Fibroblast of gingiva (primary cell): ENCODE measurements around the gene RARA.
"Not testable (repeated sequence)": the region's sequence is repeated elsewhere in the genome, so short reads cannot be mapped to it uniquely, and the experiment has no call there.

Experiments
- DNase-seq: peaks from one replicate; pipeline ENCODE4 v3.0.0-alpha.2; 2011; ENCODE audit warnings: low read depth

Gene RARA

DNA sequence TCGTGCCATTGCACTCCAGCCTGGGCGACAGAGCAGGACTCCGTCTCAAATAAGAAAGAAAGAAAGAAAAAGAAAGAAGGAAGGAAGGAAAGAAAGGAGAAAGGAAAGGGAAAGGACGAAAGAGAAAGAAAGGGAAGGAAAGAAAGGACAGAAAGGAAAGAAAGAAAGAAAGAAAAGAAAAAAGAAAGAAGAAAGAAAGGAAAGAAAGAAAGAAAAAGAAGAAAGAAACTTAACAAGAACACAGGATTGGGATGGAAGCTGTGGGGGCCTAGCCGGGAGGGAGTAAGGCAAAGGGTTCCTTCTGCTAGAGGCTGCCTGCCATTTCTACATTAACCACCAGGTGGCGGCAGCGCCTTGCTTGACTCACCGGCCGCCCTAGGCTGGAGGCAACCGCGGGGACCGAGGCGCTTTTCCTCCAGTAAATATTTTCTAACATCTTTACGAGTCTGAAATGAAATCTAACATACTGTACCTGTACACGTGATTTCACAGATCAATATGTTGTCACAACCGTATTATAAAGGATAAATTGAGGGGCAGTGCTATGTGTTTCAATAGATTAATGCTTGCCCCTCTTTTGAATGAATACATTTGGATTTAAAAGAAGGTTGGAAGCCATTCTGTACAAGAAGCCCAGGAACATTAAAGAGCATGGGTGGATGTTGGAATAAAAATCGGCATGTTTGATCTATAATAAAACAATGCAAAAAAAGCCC, 49.5 kb downstream of the RARA start:
- DNase-seq, result peak; percentile 82

DNA sequence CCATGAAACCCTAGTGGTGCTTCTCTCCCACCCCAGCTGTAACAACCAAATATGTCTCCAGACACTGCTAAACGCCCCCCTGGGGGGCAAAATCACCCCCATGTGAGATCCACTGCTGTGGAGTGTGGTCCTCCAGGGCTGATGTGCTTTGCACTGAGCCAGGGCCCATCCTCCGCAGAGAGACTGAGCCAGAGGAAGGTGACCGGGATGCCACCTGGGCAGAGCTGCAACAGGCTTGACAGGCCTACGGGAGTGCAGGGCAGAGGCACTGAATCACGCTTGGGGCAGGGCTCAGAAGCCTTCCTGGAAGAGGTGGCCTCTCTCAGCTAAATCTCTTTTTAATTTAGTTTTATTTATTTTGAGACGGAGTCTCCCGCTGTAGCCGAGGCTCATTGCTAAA, 51.1 kb downstream of the RARA start:
- DNase-seq, result no peak

DNA sequence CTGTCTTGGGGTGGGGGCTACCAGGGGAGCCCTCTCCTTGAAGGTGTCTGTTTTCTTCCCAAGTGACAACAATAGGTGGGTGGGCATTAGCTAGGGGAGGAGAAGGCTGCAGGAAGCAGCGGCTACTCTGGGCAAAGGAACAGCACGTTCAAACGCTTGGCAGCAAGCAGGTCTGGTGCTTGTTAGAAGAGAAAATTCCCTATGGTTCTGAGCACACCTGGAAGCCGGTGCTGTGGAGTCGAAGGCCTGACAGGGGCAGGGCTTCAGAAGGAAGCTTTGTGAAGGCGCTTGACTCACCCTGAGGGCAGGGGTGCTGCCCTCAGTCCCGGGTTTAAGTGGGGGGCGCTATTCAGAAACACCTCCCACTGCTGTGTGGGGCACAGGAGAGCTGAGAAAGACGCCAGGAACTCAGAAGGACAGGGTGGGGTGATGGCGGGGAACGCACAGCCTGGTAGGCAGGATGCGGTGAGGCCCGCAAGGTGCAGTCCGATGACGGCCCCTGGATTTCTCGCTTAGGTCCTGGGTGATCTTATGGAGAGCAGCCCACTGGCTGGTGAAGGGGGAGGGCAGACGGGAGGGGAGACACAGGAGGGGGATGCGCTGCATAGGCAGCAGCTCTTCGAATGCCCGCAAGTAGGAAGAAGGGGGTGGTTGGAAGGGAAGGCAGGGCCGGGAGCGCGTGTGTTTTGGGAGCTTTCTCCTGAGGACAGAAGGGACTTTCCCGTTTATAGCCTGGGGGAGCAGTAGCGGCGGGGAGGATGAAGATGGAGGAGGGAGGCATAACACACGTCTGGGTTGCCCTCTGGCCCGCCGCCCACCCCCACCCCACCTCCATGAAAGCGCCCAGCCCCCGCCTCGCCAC, 52.3 kb downstream of the RARA start:
- DNase-seq, result no peak

DNA sequence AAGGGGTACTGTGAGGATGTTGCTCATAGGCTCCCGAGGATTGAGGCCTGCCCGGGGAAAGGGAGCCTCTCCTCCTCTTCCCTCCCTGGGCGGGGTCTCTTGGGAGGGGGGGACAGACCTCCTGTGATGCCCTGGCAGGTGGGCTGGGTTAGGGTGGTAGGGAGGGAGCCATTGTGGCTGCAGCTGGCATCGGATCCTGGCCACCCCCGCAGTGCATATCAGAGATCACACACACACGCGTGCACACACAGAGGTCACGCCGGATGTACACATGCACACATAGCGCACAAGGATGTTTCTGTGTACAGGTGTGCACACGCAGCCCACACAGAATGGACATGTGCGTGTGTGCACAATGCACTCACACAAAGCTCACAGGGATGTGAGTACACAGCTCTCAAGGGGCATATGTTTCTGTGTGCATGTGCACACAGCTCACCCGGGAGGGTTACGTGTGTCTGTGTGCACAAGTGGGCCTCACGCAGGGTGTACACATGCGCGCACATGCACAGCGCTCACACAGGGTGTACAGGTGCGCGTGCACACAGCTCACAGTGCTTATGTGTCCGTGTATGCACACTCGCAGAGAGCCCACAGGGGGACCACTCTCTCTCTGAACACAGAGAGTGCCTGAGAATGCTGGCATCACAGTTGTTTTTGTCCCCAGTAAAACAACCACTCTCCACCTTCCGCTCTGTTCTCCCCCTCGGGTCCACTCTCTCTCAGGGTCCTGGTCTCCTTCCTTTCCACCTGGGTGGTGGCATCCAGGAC, 53.1 kb downstream of the RARA start:
- DNase-seq, result no peak

DNA sequence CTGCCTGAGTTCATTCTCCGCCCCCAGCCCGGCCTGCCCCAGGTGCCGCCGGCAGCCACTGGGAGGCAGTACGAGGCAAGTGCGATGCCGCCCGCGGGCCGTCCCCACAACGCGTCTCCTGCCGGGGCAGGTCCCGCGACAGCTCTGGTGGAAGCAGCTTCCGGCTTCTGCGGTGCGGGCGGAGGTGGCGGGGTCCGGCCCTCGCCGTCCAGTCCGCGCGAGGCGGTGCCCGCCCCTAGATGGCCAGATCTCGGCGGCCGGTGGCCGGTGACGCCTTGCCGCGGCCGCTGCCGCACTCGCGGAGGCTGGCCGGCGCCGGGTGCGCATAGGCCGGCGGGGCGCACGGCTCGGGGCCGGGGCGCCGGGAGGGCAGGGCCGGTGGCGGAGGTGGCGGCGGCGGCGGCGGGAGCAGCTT, 53.7 kb downstream of the RARA start:
- peak; percentile 72 for DNase-seq

DNA sequence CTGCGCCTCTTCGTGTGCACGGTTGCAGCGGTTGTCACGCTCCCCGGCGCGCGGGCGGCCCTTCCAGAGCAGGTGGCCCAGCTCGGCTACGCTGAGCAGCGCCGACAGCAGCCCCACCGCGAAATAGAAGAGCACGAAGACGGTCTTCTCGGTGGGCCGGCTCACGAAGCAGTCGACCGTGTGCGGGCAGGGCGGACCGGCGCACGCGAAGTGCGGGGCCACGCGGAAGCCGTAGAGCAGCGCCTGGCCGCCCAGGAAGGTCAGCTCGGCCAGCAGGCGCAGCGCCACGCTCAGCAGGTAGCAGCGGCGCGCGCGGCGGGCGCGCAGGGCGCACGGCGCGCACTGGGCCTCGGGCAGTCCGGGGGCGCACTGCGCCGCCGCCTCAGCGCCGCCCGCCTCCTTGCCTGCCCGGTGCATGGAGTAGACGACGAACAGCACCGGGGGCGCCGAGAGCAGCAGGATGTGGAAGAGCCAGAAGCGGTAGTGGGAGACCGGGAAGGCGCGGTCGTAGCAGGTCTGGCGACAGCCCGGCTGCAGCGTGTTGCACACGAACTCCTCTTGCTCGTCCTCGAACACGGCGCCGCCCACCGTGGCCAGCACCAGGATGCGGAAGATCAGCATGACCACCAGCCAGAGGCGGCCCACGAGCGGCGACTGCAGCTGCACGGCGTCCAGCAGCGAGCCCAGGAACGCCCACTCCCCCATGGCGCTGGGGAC, 54.3 kb downstream of the RARA start:
- DNase-seq, result peak; percentile 43

DNA sequence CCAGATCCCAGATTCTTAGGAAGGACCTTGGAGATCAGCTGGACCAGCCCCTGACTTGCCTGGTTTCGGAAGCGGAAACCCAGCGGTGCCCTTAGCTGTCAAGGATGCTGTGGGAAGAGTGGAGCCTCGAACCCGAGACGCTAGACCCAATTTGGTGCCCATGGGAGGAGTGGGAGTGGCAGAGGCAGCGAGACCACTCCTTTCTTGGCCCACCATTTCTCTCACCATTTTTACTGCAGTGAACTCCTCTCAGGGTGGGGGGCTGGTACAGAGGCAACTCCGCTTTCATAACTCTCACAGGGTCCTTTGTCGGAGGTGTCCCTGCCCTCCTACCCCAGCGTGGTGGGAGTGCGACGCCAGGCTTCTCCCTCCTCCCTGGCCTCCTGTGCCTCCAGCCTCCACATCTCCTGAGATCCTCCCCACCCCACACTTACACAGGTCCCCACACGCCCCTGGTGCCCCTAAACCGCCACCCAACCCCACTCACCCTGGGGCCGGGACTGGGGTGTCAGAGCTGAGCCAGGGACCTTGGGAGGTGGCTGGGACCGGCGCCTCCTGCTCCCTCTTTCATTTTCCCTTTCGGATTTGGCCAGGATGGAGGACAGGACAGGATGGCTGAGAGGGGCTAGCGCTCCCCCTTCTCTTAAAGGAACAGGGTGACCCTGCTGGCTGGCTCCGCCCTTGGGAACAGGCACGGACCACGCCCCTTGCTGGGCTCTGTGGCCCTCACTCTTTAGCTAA, 55.3 kb downstream of the RARA start, which contains the start of gene GJD3:
Gene GJD3, minus strand, starts transcription at position 617 of the 741 bp plus-strand sequence. CDS start 922 bp downstream, outside the sequence.
- peak; percentile 39 for DNase-seq

DNA sequence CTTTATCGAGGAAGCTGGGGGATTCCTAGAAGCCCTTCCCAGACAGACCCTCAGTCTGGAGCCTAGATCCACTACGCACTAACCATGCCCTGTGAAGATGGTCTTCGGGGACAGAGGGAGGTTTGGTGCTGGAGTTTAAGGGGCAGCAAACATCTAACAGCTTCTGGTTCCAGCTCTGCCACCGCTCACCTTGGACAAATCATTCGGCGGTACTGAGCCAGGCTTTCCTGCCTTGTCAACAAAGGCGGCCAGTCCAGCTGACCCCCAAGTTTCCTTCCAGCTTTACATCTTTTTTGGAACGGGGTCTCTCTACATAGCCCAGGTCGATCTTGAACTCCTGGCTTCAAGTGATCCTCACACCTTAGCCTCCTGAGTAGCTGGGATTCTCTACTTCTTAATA, 55.9 kb downstream of the RARA start:
- DNase-seq, result no peak

DNA sequence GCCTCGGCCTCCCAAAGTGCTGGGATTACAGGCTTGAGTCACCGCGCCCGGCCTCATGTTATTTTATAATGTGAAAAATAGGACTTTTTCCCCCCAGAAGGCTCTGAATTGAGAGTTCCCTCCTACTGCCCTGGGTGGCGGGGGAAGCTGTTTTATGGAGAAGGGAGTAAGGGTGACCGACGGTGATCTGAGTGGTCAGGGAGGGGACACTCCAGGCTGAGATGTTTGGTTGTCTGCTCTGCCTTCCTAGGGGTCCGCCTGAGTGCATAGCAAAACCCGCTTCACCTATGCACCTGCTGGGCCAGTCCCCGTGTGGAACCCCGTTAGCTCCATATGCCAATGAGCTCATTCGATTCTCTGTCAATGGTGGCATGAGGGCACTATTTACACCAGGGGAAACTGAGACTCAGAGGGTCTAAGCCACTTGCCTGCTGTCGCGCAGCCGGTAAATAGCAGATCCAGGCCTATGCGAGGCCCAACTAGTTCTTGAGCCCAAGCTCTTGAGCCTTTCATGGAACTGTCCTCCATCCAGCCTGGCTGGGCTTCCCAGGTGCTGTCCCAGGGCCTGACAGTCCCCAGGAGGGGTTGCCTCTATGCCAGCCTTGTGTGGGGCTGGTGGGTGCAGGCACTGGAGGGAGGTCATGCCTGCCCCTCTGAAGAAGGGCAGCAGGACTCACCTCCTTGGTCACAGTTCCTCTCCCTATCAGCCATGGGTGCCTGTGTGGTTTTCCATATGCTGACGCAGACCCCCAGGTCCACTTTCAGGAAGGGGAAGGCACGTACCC, 57.3 kb downstream of the RARA start:
- DNase-seq, result no peak

DNA sequence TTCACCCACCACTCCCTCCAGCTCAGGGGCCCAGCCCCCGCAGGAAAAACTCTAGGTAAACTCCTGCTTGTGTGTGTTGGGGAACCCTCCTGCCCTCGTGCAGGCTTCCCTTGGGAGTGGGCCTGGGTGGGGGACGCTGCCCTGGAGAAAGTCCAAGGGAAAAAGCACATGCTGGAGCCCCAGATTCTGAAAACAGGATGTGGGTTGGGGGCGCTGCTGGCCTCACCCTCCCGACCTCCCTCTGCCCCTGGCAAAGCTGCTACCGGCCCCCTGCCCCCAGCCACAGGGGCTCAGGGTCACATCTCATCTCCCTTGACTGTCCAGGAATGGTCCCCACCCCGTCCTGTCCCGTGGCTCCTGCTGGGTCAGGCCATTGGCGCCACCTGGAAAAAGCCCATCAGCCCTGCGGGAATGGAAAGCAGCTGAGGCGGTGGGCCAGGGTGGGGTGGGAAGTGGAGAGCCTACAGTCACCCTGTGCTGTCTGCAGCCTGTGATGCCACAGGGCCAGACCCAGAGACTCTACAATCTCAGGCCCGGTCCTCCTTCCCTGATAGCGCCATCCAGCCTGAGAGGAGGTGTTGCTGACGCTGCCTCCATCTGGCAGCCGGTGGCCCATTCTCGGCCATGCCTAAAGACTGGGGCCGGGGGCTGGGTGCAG, 58.0 kb downstream of the RARA start:
- DNase-seq, result no peak

DNA sequence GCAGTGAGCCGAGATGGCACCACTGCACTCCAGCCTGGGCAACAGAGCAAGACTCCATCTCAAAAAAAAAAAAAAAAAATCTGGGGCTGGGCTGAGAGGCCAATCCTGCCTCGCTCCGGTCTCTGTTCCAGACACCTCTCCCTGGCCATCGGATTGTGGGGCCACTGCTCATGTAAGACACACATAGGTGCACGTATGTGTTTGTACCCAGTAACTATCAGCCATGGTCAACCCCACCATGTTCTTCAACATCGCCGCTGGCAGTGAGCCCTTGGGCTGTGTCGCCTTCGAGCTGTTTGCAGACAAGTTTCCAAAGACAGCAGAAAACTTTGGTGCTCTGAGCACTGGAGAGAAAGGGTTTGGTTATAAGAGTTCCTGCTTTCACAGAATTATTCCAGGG, 58.7 kb downstream of the RARA start:
- DNase-seq, result not testable (repeated sequence)

DNA sequence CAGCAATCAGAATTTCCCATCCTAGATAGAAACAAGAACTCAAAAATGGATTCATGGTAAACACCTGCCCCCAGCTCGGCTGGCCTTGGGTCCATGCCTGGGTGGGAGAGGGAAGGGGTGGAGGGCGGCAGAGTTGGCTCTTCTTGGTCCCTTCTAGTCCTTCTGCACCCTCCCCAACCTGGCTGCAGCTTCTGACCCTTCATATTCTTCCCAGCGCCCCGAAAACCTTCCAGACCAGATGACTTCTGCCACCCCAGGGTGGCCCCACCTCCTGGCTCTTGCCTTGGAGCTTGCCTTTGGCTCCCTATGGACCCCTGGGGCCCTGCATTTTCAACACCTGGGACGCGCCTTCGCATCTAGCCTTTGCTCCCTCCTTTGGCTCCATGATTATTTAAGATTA, 60.9 kb downstream of the RARA start:
- no peak for DNase-seq

DNA sequence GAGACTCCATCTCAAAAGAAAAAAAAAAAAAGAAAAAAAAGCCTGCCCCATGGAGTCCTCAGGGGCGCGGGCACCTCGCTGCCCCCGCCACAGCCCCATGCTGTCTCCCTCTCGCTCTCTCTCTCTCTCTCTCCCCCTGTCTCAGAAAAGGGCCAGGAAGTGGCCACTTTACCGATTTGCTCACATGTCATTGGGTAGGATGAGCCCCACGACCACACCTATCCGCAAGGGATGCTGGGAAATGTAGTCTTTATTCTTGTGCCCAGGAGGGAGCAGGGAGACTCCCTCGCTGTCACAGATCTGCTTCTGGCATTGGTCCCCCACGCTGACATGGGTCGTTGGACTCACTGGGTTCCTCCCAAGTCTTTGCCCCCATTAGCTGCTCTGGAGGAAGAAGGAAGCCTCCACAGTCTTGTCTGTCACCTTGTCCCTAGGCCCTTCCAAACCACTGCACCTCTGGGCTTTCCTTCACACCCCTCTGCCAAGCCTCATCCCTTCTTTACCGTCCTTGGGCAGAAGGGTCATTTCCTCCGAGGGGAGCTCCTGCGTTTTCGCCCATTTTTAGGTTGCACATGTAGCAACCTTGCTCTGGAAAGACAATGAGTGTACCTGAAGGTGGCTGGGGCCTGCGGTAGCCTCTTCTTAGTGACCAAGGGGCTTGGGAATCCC, 62.4 kb downstream of the RARA start:
- no peak for DNase-seq

DNA sequence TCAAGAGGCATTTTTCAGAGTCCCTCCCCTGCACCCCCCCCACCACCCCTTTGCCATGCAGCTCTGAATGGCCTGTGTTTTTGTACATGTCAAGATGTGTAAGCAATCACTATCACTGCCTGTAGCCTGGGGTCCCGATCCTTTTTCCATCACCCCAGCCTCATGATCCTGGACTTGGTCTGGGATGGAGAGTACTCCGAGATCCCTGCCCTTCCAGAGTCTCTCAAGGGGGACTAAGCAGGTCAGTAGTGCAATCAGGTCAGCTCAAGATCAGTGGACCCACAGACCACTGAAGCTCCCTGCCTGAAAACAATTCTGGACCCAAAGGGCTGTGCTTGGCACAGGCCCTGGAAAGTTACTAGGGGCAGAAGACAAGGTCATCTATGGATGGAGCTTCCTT, 63.1 kb downstream of the RARA start:
- DNase-seq, result no peak

DNA sequence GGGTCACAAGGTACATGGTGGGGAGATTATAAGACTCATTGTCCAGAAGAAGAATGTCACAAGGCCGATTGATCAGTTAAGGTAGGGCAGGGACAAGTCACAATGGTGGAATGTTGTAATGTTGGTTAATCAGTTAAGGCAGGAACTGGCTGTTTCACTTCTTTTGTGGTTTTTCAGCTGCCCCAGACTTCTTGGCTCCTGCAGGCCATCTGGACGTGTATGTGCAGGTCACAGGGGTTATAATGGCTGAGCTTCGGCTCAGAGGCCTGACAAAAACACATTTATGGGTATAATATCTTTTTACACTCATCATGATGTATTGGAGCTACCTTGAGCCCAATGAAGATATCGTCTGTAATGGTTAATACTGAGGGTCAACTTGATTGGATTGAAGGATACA, 63.7 kb downstream of the RARA start:
- not testable (repeated sequence) for DNase-seq

DNA sequence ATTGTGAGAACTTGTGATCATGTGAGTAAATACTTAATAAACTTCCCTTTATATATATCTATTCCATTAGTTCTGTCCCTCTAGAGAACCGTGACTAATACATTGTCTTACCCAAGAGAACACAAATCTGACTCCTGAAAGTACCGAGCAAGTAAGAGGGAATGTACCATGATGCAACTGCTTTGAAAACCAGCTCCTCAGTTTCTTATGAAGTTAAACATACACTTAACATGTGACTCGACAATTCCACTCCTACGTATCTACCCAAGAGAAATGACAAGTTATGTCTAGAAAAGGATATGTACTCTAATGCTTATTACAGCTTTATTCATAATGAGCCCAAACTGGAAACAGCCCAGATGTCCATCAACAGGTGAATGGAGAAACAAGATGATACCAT, 64.3 kb downstream of the RARA start:
- peak; percentile 81 for DNase-seq

DNA sequence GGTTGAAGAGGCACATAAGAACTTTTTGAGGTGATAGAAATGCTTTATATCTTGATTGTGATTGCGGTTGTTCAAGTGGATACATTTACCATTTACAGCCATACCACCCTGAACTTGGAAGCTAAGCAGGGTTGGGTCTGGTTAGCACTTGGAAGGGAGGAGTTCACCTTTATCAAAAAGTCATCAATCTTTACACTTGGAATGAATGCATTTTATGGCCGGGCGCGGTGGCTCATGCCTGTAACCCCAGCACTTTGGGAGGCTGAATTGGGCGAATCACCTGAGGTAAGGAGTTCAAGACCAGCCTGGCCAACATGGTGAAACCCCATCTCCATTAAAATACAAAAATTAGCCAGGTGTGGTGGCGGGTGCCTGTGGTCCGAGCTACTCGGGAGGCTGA, 65.0 kb downstream of the RARA start:
- DNase-seq, result no peak

DNA sequence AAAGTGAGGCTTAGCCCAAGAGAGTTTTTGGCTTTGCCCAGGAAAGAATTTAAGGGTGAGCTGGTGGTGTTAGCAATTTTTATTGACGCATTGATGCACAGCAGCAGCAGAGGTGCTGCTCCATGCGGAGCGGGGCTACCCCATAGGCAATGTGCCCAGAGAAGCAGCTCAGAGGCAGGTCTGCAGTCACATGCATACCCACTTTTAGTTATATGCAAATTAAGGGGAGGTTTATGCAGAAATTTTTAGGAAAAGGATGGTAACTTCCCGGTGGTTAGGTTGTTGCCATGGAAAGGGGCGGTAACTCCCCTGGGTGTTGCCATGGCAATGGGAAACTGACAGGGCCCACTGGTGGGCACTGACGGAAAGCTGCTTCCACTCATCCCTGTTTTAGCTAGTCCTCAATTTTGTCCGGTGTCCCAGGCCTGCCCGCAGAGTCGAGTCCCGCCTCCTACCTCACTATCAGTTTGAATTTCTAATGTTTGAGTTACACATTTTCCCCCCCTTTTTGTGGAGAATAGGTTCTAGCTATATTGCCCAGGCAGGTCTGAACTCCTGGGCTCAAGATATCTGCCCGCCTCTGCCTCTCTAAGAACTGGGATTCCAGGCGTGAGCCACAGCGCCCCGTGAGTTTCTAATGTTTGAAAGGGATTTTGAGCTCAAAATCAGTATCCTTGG, 66.0 kb downstream of the RARA start:
- DNase-seq, result no peak

DNA sequence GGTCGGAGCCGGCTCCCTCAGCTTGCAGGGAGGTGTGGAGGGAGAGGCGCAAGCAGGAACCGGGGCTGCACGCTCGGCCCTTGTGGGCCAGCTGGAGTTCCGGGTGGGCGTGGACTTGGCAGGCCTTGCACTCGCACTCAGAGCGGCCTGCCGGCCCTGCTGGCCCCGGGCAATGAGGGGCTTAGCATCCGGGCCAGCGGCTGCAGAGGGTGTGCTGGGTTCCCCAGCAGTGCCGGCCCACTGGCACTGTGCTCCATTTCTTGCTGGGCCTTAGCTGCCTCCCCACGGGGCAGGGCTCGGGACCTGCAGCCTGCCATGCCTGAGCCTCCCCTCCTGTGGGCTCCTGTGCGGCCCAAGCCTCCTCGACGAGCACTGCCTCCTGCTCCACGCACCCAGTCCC, 66.8 kb downstream of the RARA start:
- DNase-seq, result not testable (repeated sequence)
